ENCODE measurements around the gene PLXNA3. TPM values are rescaled to one million over a fixed set of nuclear protein-coding genes. Genes with fewer than 3 reads are reported as not detected.

The PLXNA3 gene
- total RNA-seq, 1 donor from 2014 or later: 16.7 TPM

GRCh38 chrX:154483325-154483724, 25.2 kb downstream of the PLXNA3 start:
- no peak for DNase-seq (ENCODE audit: low read depth)
- no peak overlapping the region for H3K4me3 ChIP-seq (ENCODE audit: low read depth, low read length)
- no peaks in the 10 kb centered on the region for H3K27me3 ChIP-seq (ENCODE audit: control insufficient read depth, insufficient read depth, low read length)
- H3K36me3 ChIP-seq (ENCODE audit: control insufficient read depth, insufficient read depth, low read length): no peaks in the 10 kb centered on the region
- TF ChIP-seq CTCF (IDR thresholded peaks at IDR 0.05; ENCODE audit: insufficient read depth, low read length, poor library complexity, severe bottlenecking): no peak

GRCh38 chrX:154484255-154485149, 26.4 kb downstream of the PLXNA3 start:
- no peak for DNase-seq (ENCODE audit: low read depth)
- Histone ChIP-seq H3K4me3 (ENCODE audit: low read depth, low read length) (no peak overlapping the region), H3K27me3 (ENCODE audit: control insufficient read depth, insufficient read depth, low read length) (no peaks in the 10 kb centered on the region), H3K36me3 (ENCODE audit: control insufficient read depth, insufficient read depth, low read length) (no peaks in the 10 kb centered on the region)
- no peak for TF ChIP-seq CTCF (IDR thresholded peaks at IDR 0.05; ENCODE audit: insufficient read depth, low read length, poor library complexity, severe bottlenecking)

DNA sequence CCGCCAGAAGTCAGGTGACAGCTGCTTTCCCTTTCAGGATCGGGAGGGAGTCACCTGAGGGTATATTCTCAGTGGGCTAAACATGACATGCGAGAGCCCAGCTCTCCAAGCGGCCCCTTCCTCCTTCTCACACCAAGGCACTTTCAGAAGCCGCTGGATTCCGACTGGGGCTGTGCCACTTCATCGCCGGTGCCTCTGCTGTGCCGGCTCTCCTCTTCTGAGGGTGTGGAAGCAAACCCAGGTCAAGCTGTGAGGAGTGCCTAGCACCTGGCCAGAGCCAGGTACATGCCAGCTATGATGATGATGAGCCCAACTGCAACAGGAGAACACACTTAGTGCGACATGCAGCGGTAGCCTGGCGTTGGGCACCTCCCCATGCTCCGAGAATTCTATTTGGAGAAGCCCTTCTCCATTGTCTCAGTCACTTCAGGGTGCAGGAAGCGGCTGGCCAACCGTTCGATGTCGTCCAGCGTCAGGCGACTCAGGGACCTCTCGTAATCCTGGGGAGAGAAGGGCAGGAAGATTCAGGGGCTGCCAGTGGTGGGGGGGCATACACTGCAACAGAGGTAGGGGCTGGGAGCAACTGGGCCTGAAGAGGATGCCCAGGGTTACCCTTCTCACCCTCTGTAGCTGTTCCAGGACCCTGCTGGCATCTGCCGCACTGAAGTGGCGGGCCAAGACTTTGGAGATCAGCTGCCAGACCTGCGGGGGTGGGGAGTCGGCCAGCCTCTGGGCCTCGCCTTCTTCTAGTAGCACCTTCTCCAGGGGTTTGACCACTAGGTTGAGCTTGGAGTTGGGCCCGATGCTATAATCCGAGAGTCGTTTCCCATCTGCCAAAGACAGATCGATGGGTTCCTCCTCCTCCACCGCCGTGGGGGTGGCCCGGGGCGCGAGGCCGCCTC, 27.3 kb downstream of the PLXNA3 start:
- Histone ChIP-seq H3K36me3 (ENCODE audit: control insufficient read depth, insufficient read depth, low read length) (no peaks in the 10 kb centered on the region), H3K27me3 (ENCODE audit: control insufficient read depth, insufficient read depth, low read length) (no peaks in the 10 kb centered on the region), H3K4me3 (ENCODE audit: low read depth, low read length) (peak overlapping the region; percentile 55)
- TF ChIP-seq CTCF (IDR thresholded peaks at IDR 0.05; ENCODE audit: insufficient read depth, low read length, poor library complexity, severe bottlenecking): no peak
- no peak for DNase-seq (ENCODE audit: low read depth)

GRCh38 chrX:154486052-154486395, 27.9 kb downstream of the PLXNA3 start:
- no peak for DNase-seq (ENCODE audit: low read depth)
- no peak for TF ChIP-seq CTCF (IDR thresholded peaks at IDR 0.05; ENCODE audit: insufficient read depth, low read length, poor library complexity, severe bottlenecking)
- Histone ChIP-seq H3K27me3 (ENCODE audit: control insufficient read depth, insufficient read depth, low read length) (no peaks in the 10 kb centered on the region), H3K36me3 (ENCODE audit: control insufficient read depth, insufficient read depth, low read length) (no peaks in the 10 kb centered on the region), H3K4me3 (ENCODE audit: low read depth, low read length) (peak overlapping the region; percentile 55)

DNA sequence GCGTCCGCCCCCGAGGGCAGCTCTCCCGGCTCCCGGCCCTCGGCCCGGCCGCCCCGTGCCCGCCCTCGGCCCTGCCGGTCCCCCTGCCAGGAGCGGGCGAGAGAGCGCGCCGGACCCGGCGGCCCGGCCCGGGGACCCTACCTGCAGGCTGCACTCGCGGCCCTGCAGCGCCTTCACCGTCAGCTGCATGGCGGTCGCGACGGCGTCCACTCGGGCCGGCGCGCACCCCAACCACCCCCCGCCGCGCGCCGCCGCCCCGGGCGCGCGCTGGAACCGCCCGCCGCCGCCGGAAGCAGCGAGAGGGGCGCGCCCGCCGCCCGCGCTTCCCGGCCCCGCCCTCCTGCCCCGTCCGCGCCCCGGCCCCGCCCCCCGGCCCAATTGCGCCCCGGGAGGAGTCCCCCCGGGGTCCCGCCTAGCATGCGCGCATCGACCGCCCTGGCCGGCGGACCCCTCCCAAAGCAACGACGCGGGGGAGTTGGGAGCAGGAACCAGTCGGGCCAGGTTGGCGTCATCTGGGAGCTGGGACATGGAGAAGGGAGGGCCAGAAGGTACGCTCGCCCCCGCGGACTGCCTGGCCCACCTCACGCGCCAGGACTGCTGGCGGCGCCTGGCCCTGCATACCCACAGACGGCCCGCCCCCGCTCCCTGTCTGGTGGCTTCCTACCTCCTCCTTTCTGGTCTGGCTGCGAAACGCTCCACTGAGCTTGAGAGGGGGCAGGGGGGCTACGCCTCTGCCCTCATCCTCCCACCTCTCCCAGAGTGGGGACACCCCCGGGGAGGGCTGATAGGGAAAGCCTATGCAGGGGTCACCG, 28.5 kb downstream of the PLXNA3 start, which contains the start of gene UBL4A:
Gene UBL4A, minus strand, starts transcription at position 220 of the 812 bp plus-strand sequence. Its CDS starts 31 bp downstream, at position 189.
- Histone ChIP-seq H3K27me3 (ENCODE audit: control insufficient read depth, insufficient read depth, low read length) (no peaks in the 10 kb centered on the region), H3K4me3 (ENCODE audit: low read depth, low read length) (peak within 1 kb of the TSS; percentile 55), H3K36me3 (ENCODE audit: control insufficient read depth, insufficient read depth, low read length) (no peaks in the 10 kb centered on the region)
- no peak for TF ChIP-seq CTCF (IDR thresholded peaks at IDR 0.05; ENCODE audit: insufficient read depth, low read length, poor library complexity, severe bottlenecking)
- DNase-seq (ENCODE audit: low read depth): no peak
